IMR-90 (cell line): Measurements from ENCODE around the gene SLF1.

Experiments used
- CEBPB ChIP-seq: IDR thresholded peaks from 2 replicates; pipeline ENCODE4 v1.6.1; 2012; ENCODE audit warnings: low read depth, low read length, improper control_type of control experiment
- CTCF ChIP-seq: conservative IDR thresholded peaks from 2 replicates; pipeline ENCODE4 v1.5.1; 2012; ENCODE audit warnings: mild to moderate bottlenecking, low read depth, low read length, improper control_type of control experiment
- ELK1 ChIP-seq: fragments of 150-350 bp; IDR thresholded peaks from 2 replicates; pipeline ENCODE4 v1.6.1; 2016; ENCODE audit warnings: low read depth, mild to moderate bottlenecking, low read length, moderate library complexity, borderline replicate concordance
- FOS ChIP-seq: fragments of 150-350 bp; IDR thresholded peaks from 2 replicates; pipeline ENCODE4 v1.6.1; 2016; ENCODE audit warnings: low read depth, low read length
- MAFK ChIP-seq: IDR thresholded peaks from 2 replicates; pipeline ENCODE4 v1.6.1; 2012; ENCODE audit warnings: low read depth, low read length, improper control_type of control experiment
- MXI1 ChIP-seq: IDR thresholded peaks from 2 replicates; pipeline ENCODE4 v1.6.1; 2012; ENCODE audit warnings: low read depth, mild to moderate bottlenecking, low read length, moderate library complexity, borderline replicate concordance
- POLR2A ChIP-seq: IDR thresholded peaks from 2 replicates; pipeline ENCODE4 v1.6.1; 2012; ENCODE audit warnings: mild to moderate bottlenecking, low read depth, low read length
- RAD21 ChIP-seq: IDR thresholded peaks from 2 replicates; pipeline ENCODE4 v1.6.1; 2012; ENCODE audit warnings: low read length, improper control_type of control experiment
- SMC3 ChIP-seq: fragments of 150-350 bp; IDR thresholded peaks from 2 replicates; pipeline ENCODE4 v1.6.1; 2016; ENCODE audit warnings: low read depth, mild to moderate bottlenecking, antibody characterized with exemption, low read length, moderate library complexity
- USF2 ChIP-seq: fragments of 150-350 bp; IDR thresholded peaks from 2 replicates; pipeline ENCODE4 v1.6.1; 2017; ENCODE audit warnings: mild to moderate bottlenecking, antibody characterized with exemption, low read length, low read depth

- TF ChIP-seq CTCF (no peak), POLR2A (no peak), SMC3 (no peak), FOS (no peak), USF2 (no peak), ELK1 (no peak), CEBPB (no peak), RAD21 (no peak), MXI1 (no peak), MAFK (no peak)
Measured at GRCh38 chr5:94623011-94623410, 4.5 kb downstream of the SLF1 start.
